ENCODE results near the gene ZNF503.
"Not testable (repeated sequence)": the region's sequence is repeated elsewhere in the genome, so short reads cannot be mapped to it uniquely, and the experiment has no call there.

The ZNF503 gene

DNA sequence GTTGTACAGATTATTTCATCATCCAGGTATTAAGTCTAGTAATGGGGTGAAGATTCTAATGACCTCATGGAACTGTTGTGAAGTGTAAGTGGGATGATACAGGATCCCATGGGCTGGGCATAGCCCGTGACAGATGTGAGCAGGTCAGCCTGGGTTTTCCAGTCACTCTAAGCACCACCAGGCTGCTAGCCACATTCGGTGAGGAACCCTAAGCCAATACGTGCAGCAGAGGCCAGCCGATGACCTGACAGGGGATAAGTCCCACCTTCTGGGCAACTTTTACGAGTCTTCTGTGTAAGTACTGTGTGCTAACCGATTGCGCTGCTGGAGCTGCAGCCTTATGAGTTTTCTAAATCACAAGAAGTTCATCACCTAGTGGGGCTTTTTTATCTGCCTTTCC, 7.3 kb downstream of the ZNF503 start:
- no peak for DNase-seq

DNA sequence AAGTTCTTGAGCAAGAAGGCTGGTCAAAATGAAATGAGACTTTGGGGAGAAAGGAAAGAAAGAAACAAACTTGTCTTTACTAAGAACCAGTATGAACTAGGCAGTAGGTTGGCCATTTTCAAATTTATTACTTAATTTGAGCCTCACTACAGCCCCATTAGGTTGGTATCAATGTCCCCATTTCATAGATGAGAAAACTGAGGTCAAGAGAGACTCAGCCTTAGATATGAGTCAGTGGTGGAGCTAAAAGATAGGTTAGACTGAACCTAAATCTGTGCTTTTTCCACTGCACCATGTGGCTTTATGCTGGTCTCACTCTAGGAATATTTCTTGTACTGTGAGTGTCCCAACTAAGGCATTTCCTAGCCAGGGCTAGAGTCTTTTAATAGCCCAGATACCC, 8.8 kb downstream of the ZNF503 start:
- DNase-seq: no peak

DNA sequence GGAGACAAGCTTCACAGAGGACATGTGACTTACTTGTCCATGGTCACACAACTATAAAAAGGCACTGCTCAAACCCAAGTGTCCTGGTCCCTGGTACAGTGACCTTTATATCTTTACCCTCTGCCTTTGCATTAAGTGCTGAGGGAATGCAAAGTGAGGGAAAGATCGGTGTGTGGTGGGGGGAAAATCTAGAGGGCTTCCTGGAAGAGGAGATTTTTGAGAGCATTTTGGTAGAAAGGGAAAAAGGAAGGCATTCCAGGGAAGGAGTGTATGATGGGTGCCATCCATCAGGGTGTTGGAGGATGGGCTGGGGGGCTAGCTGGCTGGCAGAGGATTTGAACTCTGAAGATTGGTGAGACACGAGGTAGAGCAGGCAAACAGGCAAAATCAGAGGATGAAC, 9.3 kb downstream of the ZNF503 start:
- no peak for DNase-seq

DNA sequence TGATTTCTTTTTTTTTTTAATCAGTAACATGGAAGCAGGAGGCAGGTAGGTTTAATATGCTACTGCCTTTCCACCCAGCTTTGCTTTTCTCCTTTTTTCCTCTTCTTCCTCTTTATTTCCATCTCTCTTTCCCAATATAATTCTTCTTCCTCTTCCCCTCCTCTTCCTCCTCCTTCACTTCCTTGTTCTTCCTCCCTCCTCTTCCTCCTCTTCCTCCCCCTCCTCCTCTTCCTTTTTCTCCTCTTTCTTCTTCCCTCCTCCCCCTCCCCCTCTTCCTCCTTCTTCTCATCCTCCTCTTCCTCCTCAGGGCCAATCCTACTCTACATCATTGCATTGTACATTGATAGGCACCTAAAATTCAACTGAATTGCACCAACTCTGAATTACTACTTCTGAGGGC, 11.4 kb downstream of the ZNF503 start:
- no peak for DNase-seq

DNA sequence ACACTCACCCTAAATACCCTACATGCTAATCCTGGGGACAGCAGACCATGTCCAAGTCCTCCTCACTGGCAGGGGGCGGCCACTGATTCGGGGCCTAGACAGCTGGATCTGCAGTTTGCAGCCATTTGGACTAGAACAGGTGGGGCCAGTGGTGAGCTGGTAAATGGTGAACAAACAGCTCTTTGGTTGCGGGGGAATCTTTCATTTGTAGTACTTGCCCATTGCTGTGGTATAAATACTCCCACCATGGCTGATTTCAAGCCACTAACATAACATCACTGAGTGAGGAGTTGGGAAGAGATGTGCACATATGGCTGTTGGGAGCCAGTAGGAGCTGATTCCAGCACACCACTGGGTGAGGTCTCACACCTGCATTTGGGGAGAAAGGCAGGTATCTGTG, 13.5 kb downstream of the ZNF503 start:
- DNase-seq: no peak

DNA sequence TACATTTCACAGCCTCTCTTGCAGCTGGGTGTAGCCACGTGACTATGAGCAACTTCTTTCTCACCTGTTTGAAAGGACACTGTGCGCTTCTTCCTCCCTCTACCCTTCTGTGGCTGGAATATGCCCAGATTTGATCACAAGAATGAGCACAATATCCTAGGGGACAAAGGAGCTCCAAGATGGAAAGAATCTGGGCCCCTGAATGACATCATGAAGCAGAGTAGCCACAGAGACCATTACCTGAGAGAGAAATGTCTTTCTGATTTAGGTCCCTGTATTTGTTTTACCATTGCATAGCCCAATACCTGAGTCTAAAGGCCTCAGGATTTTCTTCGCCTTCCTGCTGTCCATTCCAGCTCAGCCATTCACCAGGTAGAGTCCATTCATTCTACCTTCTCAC, 15.4 kb downstream of the ZNF503 start:
- no peak for DNase-seq

DNA sequence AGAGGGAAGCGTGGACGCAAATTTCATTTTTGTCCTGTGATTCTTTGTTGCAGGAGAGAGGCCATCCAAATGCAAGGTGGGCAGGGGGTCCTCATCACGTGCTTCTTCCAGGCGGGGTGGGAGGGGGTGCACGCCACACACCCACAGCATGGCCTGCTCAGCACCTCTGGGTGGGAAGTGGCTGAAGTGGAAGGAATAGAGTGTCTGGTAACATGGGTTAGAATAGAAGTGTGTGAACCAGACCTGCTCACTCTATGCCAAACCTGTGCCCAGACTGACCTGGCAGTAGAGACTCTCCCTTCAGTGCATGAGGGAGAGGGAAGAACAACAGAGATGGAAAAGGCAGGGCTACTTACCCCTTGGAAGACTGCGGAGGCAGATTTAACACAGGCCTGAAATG, 21.7 kb downstream of the ZNF503 start:
- DNase-seq: no peak

DNA sequence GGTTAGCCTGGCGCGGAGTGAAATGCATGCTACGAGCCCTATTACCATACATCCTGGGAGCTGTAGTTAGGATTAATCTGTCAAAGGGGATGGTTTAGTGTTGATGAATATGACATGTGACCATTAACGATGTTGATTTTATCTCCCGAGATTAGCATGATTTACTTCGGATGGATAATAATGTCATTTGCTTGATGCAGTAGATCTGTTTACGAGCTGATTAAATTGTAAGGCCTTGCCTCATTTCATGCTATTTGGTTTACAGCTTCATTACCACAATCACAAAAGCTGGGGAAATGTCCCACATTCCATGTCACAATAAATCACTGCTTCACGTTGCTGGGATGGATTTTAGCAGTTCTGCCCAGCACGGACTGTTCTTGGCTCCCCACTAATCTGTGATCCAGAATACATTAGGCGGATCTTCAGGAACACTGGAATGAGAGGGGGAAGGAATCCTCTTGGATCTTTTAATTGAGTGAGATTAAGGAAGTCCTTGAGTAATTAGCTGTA, 22.3 kb downstream of the ZNF503 start:
- DNase-seq: no peak

DNA sequence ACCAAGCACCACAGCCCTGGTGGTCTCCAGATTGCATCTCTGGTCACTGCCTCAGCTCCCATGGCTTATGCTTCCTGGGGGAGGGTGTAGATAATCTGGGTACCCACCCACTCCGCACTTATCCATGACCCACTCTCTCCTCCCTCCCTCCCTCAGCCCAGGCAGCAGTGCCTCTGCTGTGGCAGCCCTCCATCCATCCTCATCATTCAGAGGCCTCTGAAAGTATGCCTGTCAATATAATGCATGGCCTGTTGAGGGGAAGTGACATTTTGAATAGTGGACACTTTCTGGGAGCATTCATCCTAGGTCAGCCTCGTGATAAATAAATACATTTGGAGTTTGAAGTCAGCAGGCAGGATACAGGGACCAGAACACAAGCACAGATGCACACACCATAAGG, 23.2 kb downstream of the ZNF503 start:
- no peak for DNase-seq

DNA sequence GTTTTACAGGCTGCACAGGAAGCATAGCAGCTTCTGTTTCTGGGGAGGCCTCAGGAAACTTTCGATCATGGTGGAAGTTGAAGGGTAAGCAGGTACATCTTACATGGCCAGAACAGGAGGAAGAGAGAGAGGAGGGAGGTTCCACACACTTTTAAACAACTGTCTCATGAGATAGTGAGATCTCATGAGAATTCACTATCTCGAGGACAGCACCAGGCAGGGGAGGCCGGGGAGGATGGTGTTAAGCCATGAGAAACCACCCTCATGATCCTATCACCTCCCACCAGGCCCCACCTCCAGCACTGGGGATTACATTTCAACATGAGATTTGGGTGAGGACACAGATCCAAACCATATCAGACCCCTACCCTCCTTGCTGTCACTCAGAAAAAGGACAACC, 23.7 kb downstream of the ZNF503 start:
- no peak for DNase-seq

DNA sequence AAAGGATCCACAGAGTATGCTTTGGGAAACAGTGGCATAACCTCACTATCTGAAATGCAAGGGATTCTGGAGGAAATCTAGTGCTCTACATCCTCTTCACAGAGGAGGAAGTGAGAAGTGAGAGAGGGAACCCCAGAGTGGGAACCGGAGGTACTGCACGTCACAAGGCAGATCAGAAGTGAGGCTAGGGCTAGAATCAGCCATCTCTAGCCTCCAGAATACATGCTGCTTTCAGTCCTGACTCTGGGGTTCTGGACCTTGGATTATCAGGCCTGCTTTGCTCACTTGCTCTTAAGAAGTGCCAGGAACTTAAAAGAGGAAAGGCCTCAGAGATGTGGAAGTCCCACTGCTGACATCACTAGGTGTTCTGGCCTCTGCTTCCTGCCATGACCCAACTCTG, 25.7 kb downstream of the ZNF503 start:
- peak; percentile 21 for DNase-seq

DNA sequence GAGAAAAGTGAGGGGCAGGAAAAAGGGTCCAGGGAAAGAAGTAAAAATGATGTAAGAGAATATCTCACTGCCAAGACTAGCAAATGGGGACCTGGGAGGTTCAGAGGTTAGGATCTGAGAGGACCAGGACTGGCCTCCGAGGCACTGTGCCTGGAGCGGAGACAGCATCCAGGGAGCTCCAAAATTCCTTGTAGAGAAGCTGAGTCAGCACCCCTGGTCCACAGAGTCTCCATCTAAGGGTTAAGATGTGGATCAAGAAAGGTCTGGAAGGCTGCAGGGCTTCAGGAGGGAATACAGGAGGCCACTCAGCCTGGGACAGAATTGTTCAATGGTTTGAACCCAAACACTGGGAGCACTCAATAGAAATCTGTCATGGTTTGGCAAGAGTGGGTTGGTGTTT, 30.6 kb downstream of the ZNF503 start:
- DNase-seq: no peak

DNA sequence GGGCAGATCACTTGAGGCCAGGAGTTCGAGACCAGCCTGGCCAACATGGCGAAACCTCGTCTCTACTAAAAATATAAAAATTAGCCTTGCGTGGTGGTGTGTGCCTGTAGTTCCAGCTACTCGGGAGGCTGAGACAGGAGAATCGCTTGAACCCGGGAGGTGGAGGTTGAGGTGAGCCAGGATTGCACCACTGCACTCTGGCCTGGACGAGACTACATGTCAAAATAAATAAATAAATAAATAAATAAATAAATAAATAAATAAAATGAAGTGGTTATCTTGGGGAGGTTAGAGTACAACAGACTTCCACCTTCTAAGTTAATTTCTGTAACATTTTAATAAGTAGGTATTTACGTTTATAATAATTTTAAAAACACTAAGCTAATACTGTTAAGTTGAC, 31.7 kb downstream of the ZNF503 start:
- not testable (repeated sequence) for DNase-seq

DNA sequence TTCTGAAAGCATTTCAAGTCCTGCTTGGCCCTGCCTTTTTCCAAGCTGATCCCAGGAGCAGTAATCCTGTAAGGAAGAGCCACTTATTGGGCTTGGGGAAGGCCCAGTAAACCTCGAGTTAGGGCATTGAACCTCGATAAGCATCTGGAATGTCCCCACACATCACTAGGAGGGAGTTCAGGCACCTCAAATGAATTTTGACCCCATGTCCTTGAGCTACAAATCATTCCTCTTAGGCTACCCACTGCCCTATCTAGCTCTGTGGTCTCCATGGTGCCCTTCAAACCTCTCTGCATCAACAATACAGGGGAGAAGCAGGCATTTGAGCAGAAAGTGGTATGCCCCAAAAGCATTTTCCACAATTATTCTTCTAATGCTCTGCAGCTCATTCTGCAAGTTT, 33.7 kb downstream of the ZNF503 start:
- no peak for DNase-seq

DNA sequence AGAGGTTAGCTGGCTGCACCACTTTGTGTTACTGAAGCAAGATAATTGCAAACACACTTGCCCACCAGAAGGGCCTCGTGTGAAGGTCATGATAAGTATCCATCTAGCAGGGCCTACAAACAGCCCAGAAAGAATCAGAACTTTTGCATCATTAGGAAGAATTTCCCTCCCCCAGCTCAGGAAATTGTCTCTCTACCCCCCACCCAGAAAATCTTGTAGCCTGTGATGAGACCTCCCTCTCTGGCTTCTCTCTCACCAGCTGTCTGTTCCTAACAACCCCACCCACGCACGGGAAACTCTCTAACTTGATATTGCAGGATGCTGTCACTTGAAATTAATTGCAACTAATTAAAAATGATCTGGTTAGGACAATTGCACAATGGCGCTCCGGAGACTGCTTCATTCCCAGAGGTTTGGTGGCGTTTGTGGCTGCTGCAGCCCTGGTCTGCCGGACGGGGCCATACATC, 34.5 kb downstream of the ZNF503 start:
- DNase-seq: no peak

DNA sequence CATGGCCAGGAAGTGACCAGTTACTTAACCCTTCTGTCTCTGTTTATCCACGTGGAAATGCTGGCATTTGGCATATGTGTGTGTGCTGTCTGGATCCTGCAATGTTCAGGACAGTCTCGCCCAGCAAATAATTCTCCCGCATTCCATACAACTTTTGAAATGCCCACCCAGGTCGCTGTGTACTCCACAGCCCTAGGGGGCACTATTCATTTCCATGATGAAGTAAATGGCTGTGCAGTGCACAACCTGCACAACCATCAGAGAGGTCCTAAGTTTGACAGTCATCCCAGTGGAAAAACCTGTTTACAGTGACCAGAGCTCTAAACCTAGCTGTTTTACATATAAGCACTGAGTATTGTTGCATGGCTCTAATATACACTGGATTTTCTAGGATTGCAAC, 38.1 kb downstream of the ZNF503 start:
- no peak for DNase-seq

DNA sequence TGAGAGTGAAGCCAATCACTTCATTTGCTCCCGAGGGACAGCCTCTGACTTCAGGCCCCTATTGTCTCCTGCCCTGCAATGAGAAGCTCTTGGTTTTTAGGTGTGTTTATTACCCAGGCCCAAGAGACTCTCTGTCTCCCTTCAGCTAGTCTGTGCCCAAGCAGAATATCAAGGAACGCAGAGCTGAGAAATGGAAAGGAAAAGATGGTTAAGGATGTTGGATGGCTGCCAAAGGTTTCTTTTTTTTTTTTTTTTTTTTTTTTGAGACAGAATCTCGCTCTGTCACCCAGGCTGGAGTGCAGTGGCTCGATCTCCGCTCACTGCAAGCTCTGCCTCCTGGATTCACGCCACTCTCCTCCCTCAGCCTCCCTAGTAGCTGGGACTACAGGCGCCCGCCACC, 41.7 kb downstream of the ZNF503 start:
- DNase-seq: not testable (repeated sequence)

DNA sequence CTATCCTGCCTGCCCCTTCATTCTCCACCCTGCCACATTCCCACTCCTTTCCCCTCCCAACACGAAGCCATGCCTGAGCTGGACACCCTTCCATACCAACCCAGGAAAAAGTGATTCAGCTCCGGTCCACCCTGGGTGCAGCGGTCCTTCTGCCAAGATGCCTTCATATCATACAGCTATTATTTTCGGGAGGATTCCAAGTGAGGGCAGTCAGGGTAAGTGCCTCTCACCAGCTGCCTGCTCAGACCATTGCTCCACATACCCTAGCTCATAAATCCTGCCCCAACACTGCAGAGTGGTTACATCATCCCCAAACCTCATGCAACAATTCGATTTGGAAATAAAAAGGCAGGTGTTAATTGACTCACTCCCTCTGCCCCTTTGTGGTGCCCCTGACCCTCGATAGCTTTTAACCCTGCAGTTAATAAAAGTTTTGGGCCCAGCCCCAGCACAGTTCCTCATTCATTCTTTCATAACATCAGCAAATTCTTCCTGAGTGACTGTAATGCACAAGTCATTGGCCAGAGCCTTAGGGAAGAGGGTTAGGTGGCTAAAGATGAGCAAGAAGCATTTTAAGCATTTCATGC, 42.6 kb downstream of the ZNF503 start:
- no peak for DNase-seq

DNA sequence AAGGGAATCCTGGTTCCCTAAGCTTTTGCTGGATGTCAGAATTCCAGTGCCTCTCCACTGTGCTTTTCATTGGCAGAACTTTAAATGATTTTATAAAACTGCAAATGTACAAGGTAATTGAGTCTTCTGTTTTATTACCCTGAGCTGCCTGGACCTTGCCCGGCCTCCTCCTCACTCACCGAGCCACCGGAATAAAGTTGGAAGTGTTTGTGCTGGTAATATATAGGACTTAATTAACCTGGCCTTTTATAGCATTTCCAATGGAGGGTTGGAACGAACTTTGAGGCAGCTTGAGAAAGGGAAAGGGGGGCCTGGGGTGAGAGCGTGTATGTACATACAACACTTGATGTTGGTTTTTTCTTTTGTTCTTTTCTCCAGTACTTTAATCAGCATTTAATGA, 43.4 kb downstream of the ZNF503 start:
- no peak for DNase-seq

DNA sequence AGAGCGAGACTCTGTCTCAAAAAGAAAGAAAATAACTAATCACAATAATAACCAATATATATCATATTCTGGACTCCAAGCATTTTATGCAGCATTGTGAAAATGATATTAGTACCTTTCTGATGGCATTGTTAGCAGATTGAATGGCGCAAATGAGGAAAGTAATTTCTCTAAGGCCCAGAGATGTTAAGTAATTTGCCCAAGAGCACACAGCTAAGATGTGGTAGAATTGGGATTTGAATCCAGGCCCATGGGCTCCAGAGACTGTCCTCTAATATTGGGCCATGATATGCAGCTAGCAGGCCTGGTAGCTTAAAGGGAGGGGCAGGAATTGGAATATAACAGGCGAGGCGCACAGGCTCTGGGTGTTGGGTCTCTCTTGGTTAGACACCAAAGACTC, 44.1 kb downstream of the ZNF503 start:
- no peak for DNase-seq

DNA sequence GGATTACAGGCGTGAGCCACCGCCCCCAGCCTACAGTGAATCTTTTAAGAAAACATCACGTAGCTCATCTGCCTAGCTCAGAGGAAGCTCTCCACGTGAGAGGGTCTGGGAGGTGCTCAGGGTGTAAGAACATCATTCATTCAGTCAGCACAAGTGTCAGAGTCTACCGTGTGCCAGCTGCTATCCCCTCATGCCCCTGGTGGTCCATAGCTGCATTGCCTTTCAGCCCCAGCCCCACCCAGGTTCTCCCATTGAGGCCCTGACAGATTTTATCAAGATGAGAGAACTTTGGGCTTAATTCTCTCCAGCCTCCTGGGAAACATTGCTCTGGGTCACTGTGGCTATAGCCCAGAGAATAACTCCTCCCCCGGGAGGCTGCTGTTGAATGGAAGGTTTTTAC, 45.1 kb downstream of the ZNF503 start:
- DNase-seq: no peak

DNA sequence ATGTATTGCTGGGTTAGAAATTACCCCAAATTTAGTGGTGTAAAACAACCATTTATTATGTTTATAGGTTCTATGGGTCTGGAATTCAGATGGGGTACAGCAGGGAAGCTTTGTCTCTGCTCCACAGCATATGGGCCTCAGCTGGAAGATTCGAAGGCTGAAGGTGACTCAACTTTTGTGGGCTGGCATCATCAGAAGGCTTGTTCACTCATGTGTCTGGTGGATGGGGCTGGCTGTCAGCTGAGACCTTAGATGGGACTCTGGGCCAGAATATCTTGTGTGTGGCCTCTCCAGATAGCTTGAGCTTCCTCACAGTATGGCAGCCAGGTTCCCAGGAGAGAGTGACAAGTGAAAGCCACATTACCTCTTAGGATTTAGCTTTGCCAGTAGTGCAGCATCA, 45.9 kb downstream of the ZNF503 start:
- DNase-seq: no peak

DNA sequence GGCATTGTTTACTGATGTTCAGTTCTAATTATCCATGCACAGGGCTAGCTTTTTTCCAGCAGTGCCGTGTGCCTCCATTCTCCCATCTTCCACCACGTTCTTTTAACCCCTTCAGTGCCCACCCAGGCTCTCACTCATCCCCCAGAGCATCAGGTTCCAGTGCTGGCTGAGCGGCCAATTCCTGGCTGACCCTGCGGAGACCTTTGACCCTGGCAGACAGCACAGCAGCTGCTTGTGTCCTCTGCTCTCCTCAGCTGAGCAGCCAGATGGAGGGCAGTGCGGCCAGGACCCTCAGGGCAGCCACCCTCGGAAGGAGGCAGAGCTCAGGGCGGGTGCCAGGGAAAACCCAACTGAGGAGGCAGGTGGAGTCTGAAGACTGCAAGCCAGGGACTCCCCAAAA, 48.4 kb downstream of the ZNF503 start:
- no peak for DNase-seq

DNA sequence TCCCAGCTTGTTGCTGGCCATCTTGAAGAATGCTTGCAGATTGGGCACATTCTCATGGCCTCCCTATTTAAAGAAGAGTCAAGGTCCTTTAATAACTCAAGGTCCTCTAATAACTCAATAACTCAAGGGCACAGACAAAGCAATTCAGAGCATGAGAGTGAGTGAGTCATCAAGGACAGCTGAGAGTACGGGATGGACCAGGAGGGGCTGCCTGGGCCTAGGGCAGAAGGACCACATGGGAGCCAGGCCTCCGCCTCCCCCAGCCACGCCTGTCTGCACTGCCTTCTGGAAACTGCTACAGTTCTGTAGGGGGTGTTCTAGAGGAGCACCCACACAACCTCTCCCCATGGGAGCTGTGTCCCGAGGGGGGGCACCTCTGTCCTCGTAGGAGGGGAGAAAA, 48.9 kb downstream of the ZNF503 start:
- DNase-seq: no peak

DNA sequence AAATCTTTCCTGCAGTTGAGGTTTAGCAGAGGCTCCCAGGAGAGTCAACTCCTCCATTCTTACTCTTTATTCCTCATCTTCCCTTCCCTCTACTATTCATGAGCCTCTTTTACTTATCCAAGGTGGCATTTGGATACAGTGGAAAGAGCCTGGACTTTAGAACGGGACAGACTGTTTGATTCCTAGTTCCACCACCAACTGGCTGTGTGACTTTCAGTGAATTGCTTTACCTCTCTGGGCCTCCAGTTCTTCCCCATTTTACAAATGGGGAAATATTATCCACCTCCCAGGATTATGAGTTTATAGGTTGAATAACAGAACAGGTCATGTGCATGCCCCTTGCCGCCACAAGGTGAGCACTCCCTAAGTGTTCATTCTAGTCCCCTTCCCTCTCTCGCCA, 49.9 kb downstream of the ZNF503 start:
- no peak for DNase-seq

DNA sequence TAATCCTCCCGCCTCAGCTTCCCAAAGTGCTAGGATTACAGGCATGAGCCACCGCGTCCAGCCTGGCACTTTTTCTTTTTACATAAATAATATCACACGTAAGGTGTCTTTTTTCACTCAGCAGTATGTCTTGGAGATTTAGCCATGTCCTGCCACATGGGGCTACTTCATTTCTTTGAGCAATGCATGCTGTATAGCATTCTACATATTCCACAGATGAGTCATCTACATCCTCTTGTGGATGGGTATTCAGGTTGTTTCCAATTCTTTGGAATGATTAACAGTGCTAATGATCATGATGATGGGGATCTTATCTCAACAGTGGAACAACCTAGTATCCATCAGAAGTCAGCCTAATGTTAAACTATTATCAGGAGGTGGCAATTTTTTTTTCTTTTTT, 50.8 kb downstream of the ZNF503 start:
- no peak for DNase-seq
